WERI-Rb-1 (cell line): Measurements from ENCODE around the gene RNU2-1.
"Not testable (repeated sequence)": the region's sequence is repeated elsewhere in the genome, so short reads cannot be mapped to it uniquely, and the experiment has no call there.

Experiments used
- DNase-seq: peaks from one replicate; pipeline ENCODE4 v3.0.0-alpha.2; 2020
- H3K27ac ChIP-seq: fragments of 250-450 bp; sonication (Bioruptor Pico); 2 replicates; pipeline ENCODE4 v1.5.1; 2020; ENCODE audit warnings: mild to moderate bottlenecking, moderate library complexity
- H3K27me3 ChIP-seq: fragments of 250-450 bp; sonication (Bioruptor Pico); 2 replicates; pipeline ENCODE4 v1.5.1; 2021; ENCODE audit warnings: mild to moderate bottlenecking, low read depth, moderate library complexity; ENCODE audit not compliant: insufficient read depth, severe bottlenecking
- H3K36me3 ChIP-seq: fragments of 250-450 bp; sonication (Bioruptor Pico); 2 replicates; pipeline ENCODE4 v1.5.1; 2020; ENCODE audit warnings: mild to moderate bottlenecking, moderate library complexity
- H3K4me3 ChIP-seq: 2 replicates; pipeline ENCODE4 v1.5.1; 2011; ENCODE audit warnings: low read depth, mild to moderate bottlenecking, control low read depth, low read length
- H3K9me3 ChIP-seq: fragments of 250-450 bp; sonication (Bioruptor Pico); 2 replicates; pipeline ENCODE4 v1.5.1; 2021; ENCODE audit warnings: mild to moderate bottlenecking, moderate library complexity; ENCODE audit not compliant: severe bottlenecking
- TF ChIP-seq, protein P1 (sequence below): IDR thresholded peaks from 2 replicates; pipeline ENCODE4 v1.5.1; 2011; ENCODE audit warnings: low read depth, mild to moderate bottlenecking, control low read depth, inconsistent platforms, low read length

RNU2-1 gene

DNA sequence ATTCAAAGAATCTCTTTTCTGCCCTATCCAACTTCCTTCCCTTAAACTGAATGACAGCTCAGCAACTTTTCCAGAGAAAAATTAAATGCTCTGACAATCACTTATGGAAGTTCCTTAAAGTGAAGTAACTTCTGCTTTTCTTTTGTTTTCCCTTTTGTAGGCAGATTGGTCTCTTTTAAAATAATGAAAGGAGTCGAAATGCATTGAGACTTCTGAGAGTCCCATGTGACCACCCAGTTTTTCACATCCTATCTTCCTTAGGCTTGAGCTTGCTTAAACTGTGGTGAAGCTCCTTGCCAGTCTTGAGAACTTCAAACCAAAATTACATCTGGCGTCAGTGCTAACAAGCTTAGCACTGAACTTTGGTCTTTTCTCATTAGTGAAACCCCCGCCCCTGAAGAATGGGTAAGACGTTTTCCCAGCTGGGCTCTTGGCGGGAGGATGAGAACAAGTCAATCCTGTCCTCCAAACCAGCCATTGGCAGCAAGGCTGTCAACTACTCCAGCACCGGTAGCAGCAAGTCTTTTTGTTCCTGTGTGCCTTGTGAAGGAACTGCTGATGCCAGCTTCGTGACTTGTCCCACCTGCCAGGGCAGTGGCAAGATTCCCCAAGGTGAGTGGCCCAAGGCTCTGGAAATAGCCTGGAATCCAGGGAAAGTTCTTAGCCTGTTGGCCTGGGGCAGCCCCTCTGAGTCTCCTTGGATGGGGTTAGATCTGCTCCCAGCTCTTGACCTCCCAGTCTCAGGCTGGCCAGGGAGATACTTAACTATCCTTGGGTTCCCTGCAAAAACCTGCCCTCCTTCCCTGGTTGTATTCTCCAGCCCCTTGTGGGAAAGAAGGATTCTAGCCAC, 20.9 kb downstream of the RNU2-1 start:
- Histone ChIP-seq H3K27me3 (no peaks in the 10 kb centered on the region), H3K27ac (no peak overlapping the region), H3K9me3 (no peaks in the 10 kb centered on the region), H3K36me3 (peaks cover 19% of the 10 kb centered on the region), H3K4me3 (no peak overlapping the region)
- TF ChIP-seq, protein P1, sequence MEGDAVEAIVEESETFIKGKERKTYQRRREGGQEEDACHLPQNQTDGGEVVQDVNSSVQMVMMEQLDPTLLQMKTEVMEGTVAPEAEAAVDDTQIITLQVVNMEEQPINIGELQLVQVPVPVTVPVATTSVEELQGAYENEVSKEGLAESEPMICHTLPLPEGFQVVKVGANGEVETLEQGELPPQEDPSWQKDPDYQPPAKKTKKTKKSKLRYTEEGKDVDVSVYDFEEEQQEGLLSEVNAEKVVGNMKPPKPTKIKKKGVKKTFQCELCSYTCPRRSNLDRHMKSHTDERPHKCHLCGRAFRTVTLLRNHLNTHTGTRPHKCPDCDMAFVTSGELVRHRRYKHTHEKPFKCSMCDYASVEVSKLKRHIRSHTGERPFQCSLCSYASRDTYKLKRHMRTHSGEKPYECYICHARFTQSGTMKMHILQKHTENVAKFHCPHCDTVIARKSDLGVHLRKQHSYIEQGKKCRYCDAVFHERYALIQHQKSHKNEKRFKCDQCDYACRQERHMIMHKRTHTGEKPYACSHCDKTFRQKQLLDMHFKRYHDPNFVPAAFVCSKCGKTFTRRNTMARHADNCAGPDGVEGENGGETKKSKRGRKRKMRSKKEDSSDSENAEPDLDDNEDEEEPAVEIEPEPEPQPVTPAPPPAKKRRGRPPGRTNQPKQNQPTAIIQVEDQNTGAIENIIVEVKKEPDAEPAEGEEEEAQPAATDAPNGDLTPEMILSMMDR, result no peak
- DNase-seq, result no peak

DNA sequence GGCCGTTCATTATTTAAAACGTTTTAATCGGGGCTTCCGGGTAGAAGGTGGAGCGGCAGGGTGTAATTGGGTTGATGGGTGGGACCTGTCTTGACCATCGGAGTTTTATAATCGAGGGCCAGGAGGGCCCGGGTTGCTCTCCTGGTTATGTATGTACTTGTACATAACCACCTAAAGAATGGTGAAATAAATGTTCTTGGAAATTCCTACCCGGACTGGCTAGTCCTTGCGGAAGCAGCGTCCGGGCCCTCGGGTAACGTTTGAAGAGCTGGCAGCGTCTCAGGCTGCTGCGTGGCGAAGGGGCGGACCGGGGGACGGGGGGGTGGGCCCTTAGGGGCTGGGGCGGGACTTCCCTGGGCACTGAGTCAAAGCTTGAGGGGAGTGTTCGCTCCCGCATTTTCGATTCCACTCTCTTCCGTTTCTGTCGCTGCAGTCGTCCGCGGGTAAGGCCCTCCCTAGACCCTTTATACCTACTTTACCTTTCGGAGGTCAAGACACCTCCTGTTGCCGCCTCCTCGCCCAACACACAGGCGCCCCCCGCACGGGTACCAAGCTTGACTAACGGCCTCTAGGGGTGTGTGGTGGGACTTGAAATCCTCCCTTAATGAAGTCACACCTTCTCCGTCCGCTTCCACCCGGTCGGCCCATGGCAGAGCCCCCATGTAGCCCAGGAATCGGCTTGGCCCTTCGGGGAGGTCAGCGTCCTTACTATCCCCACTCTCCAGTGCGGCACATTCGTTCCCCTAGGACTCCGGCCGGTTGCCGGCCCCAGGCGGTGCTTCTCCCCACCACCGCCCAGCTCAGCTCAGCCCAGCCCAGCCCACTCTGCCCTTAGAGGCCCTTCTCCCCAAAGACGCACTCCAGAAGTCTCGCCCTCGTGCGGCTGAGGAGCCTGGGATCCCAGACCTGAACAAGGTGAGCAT, 22.0 kb downstream of the RNU2-1 start, which contains the start of gene TMEM106A:
Gene TMEM106A, plus strand, starts transcription at position 396 of the 923 bp plus-strand sequence. CDS start 1,167 bp downstream, outside the sequence.
- no peak within 1 kb of the TSS for H3K27ac ChIP-seq
- H3K4me3 ChIP-seq, result no peak within 1 kb of the TSS

DNA sequence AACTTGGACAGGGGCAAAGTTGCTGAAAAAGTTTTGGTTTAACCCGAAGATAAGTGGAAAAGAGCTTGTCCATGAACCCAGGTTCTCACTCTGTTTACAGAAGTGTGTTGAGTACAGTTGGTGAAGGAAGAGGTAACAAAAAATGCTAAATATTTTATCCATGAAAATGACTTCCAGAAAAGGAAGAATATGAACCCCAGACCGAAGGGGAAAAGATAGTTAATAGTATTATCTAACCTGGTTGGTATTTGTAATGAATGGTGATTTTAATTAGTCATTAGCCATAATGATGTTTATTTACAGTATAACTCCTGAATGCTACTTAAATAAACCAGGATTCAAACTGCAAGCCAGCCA, 22.7 kb downstream of the RNU2-1 start:
- Histone ChIP-seq H3K9me3 (no peaks in the 10 kb centered on the region), H3K27me3 (no peaks in the 10 kb centered on the region), H3K27ac (no peak overlapping the region), H3K4me3 (no peak overlapping the region), H3K36me3 (peaks cover 21% of the 10 kb centered on the region)
- no peak for DNase-seq
- TF ChIP-seq, protein P1, result no peak

More for the DNA sequence above, 22.0 kb downstream of the RNU2-1 start, which contains the start of gene TMEM106A:
- Histone ChIP-seq H3K36me3 (peaks cover 21% of the 10 kb centered on the region), H3K9me3 (no peaks in the 10 kb centered on the region), H3K27me3 (no peaks in the 10 kb centered on the region)
- no peak for DNase-seq
- TF ChIP-seq, protein P1, result no peak

DNA sequence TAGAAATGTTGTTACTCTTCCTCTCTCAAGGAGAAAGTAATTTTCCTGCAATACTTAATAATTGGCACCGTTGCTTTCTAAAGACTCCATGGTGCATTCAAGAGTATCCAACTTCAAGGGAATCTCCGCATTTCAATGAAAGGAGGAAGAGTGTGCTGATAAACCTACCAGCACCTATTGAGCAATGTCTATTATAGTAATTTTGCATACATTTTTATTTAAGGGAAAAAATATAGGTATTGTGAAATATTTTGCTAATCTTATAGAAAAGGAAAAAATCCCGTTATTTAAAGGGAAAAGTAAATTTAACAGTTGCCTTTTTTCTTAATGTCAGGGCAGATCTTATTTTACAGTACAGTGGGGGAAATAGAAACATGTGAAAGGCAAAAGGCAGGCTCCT, 23.2 kb downstream of the RNU2-1 start:
- Histone ChIP-seq H3K27me3 (no peaks in the 10 kb centered on the region), H3K9me3 (no peaks in the 10 kb centered on the region), H3K36me3 (peaks cover 21% of the 10 kb centered on the region), H3K27ac (no peak overlapping the region), H3K4me3 (no peak overlapping the region)
- TF ChIP-seq, protein P1, result no peak
- no peak for DNase-seq

DNA sequence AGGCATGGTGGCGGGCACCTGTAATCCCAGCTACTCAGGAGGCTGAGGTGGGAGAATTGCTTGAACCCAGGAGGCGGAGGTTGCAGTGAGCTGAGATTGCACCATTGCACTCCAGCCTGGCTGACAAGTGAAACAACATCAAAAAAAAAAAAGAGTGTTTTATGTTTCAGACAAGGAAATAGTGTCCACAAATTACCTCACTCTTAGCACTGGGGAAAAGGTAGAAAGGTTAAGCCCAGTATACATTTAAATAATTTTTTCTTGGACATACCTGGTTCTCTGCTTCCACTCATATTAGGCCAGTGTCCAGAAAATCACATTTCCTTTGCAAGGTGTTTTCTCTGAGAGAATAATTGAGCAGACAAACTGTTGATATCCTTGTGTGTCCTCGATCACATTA, 30.8 kb downstream of the RNU2-1 start:
- not testable (repeated sequence) for H3K4me3 ChIP-seq, H3K27ac ChIP-seq, H3K27me3 ChIP-seq, DNase-seq, H3K9me3 ChIP-seq
- H3K36me3 ChIP-seq, result peaks cover 70% of the 10 kb centered on the region

DNA sequence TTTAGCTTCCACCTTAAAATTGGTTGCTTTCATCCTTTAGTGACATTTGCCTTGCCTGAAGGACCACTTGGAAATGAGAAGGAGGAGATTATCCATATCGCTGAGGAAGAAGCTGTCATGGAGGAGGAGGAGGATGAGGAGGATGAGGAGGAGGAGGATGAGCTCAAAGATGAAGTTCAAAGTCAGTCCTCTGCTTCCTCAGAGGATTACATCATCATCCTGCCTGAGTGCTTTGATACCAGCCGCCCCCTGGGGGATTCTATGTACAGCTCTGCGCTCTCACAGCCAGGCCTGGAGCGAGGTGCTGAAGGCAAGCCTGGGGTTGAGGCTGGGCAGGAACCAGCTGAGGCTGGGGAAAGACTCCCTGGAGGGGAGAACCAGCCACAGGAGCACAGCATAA, 33.6 kb downstream of the RNU2-1 start:
- Histone ChIP-seq H3K27me3 (no peaks in the 10 kb centered on the region), H3K27ac (no peak overlapping the region), H3K36me3 (peaks cover 89% of the 10 kb centered on the region), H3K9me3 (no peaks in the 10 kb centered on the region), H3K4me3 (no peak overlapping the region)
- TF ChIP-seq, protein P1, result no peak
- no peak for DNase-seq
